Ishikawa (cell line): Measurements from ENCODE around the gene TTLL7.

Experiments used
- CEBPB ChIP-seq: IDR thresholded peaks from 2 replicates; pipeline ENCODE4 v1.6.1; 2012
- CREB1 ChIP-seq: IDR thresholded peaks from 2 replicates; pipeline ENCODE4 v1.6.1; 2012; ENCODE audit warnings: low read depth
- EGR1 ChIP-seq: IDR thresholded peaks from 2 replicates; pipeline ENCODE4 v1.6.1; 2012
- EP300 ChIP-seq: IDR thresholded peaks from 2 replicates; pipeline ENCODE4 v1.6.1; 2012; ENCODE audit warnings: borderline replicate concordance
- FOXM1 ChIP-seq: IDR thresholded peaks from 2 replicates; pipeline ENCODE4 v1.6.1; 2012; ENCODE audit warnings: low read depth, borderline replicate concordance
- MAX ChIP-seq: IDR thresholded peaks from 2 replicates; pipeline ENCODE4 v1.6.1; 2012
- NFIC ChIP-seq: IDR thresholded peaks from 2 replicates; pipeline ENCODE4 v1.6.1; 2012
- RAD21 ChIP-seq: IDR thresholded peaks from 2 replicates; pipeline ENCODE4 v1.6.1; 2012; ENCODE audit warnings: low read depth
- REST ChIP-seq: IDR thresholded peaks from 2 replicates; pipeline ENCODE4 v1.6.1; 2012; ENCODE audit warnings: low read depth, mild to moderate bottlenecking
- TAF1 ChIP-seq: IDR thresholded peaks from 2 replicates; pipeline ENCODE4 v1.6.1; 2012; ENCODE audit warnings: low read depth, mild to moderate bottlenecking
- TCF12 ChIP-seq: IDR thresholded peaks from 2 replicates; pipeline ENCODE4 v1.6.1; 2012; ENCODE audit warnings: low read depth
- TEAD4 ChIP-seq: IDR thresholded peaks from 2 replicates; pipeline ENCODE4 v1.6.1; 2012
- YY1 ChIP-seq: IDR thresholded peaks from 2 replicates; pipeline ENCODE4 v1.6.1; 2012; ENCODE audit warnings: low read depth
- ZBTB7A ChIP-seq: IDR thresholded peaks from 2 replicates; pipeline ENCODE4 v1.6.1; 2012; ENCODE audit warnings: low read depth
- TF ChIP-seq, protein P1 (sequence below): IDR thresholded peaks from 2 replicates; pipeline ENCODE4 v1.6.1; 2012

TTLL7 gene

DNA sequence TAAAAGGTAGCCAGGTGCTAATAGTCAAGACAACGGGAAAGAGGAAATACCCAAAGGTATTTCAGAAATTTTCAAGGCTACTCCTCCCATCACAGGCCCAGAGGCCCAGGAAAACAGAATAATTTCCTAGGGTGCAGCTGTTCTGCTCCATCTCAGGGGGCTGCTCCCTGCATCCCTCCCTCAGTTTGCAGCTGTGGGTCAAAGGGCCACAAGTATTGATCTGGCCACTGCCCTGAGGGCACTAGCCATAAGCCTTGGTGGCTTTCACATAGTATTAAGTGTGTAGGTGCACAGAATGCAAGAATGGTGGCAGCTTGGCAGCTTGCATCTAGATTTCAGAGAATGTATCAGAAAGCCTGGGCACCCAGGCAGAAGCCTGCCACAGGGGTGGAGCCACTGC is 179.5 kb downstream of the TTLL7 start:
- TF ChIP-seq EGR1 (no peak), ZBTB7A (no peak), RAD21 (no peak), TCF12 (no peak), TEAD4 (no peak), REST (no peak), YY1 (no peak), CEBPB (no peak), EP300 (no peak), TAF1 (no peak), FOXM1 (no peak), MAX (no peak), CREB1 (no peak), NFIC (no peak)
- TF ChIP-seq, protein P1, sequence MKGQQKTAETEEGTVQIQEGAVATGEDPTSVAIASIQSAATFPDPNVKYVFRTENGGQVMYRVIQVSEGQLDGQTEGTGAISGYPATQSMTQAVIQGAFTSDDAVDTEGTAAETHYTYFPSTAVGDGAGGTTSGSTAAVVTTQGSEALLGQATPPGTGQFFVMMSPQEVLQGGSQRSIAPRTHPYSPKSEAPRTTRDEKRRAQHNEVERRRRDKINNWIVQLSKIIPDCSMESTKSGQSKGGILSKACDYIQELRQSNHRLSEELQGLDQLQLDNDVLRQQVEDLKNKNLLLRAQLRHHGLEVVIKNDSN = no peak

GRCh38 chr1:83818916-83819315 is 180.0 kb downstream of the TTLL7 start:
- TF ChIP-seq CREB1 (no peak), FOXM1 (no peak), YY1 (no peak), CEBPB (no peak), EGR1 (no peak), MAX (no peak), TAF1 (no peak), ZBTB7A (no peak), TCF12 (no peak), TEAD4 (no peak), NFIC (no peak), EP300 (no peak), RAD21 (no peak), REST (no peak)
- TF ChIP-seq, protein P1 = no peak

DNA sequence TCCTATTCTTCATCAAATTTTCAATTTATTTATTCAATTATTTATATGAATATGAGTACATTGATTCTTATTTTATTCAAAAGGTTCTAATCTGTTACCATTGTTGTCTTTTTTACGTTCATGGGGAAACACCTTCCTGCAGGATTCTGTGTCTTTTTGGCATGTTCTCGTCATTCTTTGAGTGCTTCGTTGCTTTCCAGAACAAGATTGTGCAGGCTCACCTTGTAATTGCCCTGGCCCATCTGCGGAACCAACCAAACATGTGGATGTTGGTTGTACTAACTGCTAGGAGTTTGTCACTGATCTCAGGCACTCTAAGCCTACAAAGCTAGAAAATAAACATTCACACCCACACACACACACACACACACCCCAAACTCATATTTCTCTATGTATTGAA is 182.1 kb downstream of the TTLL7 start:
- TF ChIP-seq CEBPB (no peak), TEAD4 (no peak), EP300 (no peak), TAF1 (no peak), TCF12 (no peak), EGR1 (no peak), REST (no peak), YY1 (no peak), RAD21 (no peak), CREB1 (no peak), ZBTB7A (no peak)
- TF ChIP-seq, protein P1 = no peak

DNA sequence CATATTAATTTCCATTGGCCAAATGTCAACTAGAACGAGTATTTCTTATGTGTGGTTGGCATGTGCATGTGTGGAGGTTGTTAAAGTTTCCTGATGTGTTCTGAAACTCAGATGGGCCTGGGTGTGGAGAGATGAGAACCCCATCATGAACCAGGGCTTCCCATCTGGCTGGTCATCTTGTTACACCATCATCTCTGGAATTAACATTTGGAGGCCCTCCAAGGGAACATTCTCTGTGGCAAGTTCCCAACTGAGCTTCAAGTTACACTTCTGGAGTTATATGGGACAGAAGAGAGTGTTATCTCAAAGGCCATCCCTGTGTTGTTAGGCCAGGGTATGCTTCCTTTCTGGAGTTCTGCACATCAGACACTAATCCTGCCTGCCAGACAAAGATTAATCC is 183.6 kb downstream of the TTLL7 start:
- TF ChIP-seq YY1 (no peak), MAX (no peak), TAF1 (no peak), ZBTB7A (no peak), EP300 (no peak)
